GM12873 (cell line): ENCODE measurements around the gene KCNN3.

Experiments used
- TF ChIP-seq, protein P1 (sequence below): IDR thresholded peaks from 2 replicates; pipeline ENCODE4 v1.5.1; 2012; ENCODE audit warnings: low read depth, mild to moderate bottlenecking, moderate library complexity, low read length, control low read depth; ENCODE audit not compliant: insufficient read depth; ENCODE audit errors: missing control alignments

Gene KCNN3

GRCh38 chr1:154743526-154744036 is 126.5 kb downstream of the KCNN3 start:
- TF ChIP-seq, protein P1, sequence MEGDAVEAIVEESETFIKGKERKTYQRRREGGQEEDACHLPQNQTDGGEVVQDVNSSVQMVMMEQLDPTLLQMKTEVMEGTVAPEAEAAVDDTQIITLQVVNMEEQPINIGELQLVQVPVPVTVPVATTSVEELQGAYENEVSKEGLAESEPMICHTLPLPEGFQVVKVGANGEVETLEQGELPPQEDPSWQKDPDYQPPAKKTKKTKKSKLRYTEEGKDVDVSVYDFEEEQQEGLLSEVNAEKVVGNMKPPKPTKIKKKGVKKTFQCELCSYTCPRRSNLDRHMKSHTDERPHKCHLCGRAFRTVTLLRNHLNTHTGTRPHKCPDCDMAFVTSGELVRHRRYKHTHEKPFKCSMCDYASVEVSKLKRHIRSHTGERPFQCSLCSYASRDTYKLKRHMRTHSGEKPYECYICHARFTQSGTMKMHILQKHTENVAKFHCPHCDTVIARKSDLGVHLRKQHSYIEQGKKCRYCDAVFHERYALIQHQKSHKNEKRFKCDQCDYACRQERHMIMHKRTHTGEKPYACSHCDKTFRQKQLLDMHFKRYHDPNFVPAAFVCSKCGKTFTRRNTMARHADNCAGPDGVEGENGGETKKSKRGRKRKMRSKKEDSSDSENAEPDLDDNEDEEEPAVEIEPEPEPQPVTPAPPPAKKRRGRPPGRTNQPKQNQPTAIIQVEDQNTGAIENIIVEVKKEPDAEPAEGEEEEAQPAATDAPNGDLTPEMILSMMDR = no peak

DNA sequence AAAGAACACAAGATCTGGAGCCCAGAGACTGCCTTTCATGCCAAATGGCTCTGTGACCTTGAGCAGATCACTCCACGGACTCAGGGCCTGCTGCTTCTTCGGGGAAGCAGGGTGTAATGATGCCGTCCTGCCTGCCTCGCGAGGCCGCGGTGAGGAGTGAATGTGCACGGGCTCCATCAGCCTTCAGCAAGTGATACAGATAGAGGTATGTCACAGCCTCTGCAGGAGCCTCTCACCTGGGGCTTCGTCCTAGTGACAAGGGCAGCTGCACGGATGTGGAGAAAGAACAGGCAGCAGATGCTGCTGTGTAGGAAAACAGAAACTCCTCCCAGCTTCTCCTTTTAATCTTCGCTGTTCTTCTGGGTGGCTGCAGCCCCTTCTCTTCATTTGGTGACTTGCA is 127.5 kb downstream of the KCNN3 start:
- TF ChIP-seq, protein P1 = no peak

GRCh38 chr1:154741741-154742495 is 128.2 kb downstream of the KCNN3 start:
- TF ChIP-seq, protein P1 = no peak

DNA sequence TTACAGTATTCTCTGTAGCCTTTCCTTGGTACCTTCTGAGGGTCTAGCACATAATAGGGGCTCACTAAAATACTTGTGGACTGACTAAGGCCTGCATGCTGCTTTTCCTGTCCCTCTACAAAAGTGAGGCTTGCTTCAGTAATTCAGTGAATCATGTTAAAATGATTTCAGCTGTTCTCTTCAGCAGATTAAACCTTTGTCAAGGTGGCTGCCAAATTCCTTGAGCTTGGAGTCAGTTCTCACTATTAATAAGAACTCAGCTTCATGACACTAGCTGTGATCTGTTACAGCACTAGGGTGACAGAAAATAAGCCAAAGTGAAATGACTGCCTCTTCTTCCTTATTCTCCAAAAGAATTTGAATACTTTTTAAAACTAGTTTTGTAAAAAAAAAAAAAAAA is 128.8 kb downstream of the KCNN3 start:
- TF ChIP-seq, protein P1 = no peak

- TF ChIP-seq, protein P1 = no peak
These were observed 130.4 kb downstream of the KCNN3 start for GRCh38 chr1:154739654-154740053.

DNA sequence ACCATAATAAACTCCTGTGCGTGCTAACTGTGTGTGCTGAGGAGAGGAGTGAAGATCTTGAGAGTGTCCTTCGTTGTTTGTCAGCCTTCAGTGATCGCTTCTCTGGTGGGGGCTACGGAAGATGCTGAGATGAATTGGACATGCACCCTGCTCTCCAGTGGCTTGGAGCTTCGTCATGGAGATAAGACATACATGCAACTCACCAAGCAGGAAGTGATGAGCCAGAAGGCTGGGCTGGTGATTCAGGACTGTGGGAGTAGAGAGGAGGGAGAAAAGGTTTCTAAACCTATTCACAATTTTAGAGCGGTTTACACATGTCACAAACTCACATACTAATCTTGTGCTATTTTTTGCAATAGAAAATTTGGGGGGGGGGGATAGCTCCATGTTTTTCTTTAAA is 133.2 kb downstream of the KCNN3 start:
- TF ChIP-seq, protein P1 = no peak

GRCh38 chr1:154735804-154736168 is 134.3 kb downstream of the KCNN3 start:
- TF ChIP-seq, protein P1 = no peak
